ENCODE results near the gene GCK. TPM values are rescaled to one million over a fixed set of nuclear protein-coding genes. Genes with fewer than 3 reads are reported as not detected.
"Not testable (repeated sequence)": the region's sequence is repeated elsewhere in the genome, so short reads cannot be mapped to it uniquely, and the experiment has no call there.

The GCK gene
- total and polyA plus RNA-seq, 2 of the 13 experiments (the other 11 are each of a cell fraction or from before 2014, with no cell fraction given) = not detected

DNA sequence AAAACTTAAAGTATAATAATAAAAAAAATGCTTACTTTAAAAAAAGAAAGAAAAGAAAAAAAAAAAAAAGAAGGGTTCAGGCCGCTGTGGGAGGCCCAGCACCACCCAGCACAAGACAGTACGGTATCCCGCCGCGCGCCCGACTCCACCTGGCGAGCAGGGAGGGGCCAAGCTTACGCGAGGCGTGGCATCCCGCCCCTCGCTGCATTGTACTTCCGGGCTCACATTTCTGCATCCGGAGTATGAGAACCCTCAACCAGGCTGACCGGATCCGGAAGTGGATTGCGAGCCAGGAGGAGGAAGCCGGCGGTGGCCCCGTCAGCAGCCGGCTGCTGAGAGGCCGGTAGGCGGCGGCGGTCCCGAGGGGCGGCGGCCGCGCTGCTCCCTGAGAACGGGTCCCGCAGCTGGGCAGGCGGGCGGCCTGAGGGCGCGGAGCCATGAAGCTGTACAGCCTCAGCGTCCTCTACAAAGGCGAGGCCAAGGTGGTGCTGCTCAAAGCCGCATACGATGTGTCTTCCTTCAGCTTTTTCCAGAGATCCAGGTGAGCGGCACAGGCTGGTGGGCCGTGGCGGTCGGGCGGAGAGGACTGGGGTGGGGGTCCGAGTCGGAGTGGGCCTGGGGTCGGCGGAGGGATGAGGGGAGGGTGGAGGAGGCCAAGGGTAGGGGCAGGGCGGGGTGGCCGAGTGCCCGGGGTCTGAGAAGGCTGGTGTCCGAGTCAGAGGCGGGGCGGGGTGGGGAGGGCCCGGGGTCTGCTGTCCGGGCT, 11.6 kb upstream of the GCK start, which contains the start of gene YKT6 (continued):
- TF ChIP-seq ZNF83 (CRISPR knock-in tag; IDR thresholded peaks at IDR 0.05; ENCODE audit: borderline replicate concordance) (no peak), ZNF674 (CRISPR knock-in tag; IDR thresholded peaks at IDR 0.05; ENCODE audit: low read depth) (no peak)

DNA sequence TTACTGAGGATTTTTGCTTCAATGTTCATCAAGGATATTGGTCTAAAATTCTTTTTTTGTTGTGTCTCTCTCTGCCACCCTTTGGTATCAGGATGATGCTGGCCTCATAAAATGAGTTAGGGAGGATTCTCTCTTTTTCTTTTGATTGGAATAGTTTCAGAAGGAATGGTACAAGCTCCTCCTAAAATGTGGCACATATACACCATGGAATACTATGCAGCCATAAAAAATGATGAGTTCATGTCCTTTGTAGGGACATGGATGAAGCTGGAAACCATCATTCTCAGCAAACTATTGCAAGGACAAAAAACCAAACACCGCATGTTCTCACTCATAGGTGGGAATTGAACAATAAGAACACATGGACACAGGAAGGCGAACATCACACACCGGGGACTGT, 10.9 kb upstream of the GCK start:
- in situ Hi-C loops (cut with HindIII; ENCODE audit: extremely low pct_ligation_motif_present, low pct_unique_long_range_greater_than_20kb); CTCF ChIA-PET (ENCODE audit: low intra/inter-chr PET ratio, low total read pairs); H3K9ac ChIP-seq (ENCODE audit: insufficient read depth, low read depth, low read length); DNase-seq (ENCODE audit: low spot score); H3K4me2 ChIP-seq (ENCODE audit: low read depth, low read length); H3K4me1 ChIP-seq (ENCODE audit: insufficient read depth, low read length); H3K27ac ChIP-seq (ENCODE audit: extremely low read length, insufficient read depth, low read length); H3K4me3 ChIP-seq (replicated peaks in 1 of 3; ENCODE audit: insufficient read depth in 1 of 3, low read depth in 2 of 3, low read length in 3 of 3); H4K20me1 ChIP-seq (ENCODE audit: insufficient read depth, low read length); ATAC-seq; H2AFZ ChIP-seq (ENCODE audit: low read length); H3K9me3 ChIP-seq (ENCODE audit: low read length); BruUV-seq (replicated peaks); FAIRE-seq; intact Hi-C loops (cut with micrococcal nuclease; ENCODE audit: unreplicated experiment); H3K27me3 ChIP-seq (ENCODE audit: control insufficient read depth in 1 of 2, insufficient read depth in 2 of 2, low read length in 2 of 2): not testable (repeated sequence)
- H3K36me3 ChIP-seq (replicated peaks in 1 of 2; ENCODE audit: control insufficient read depth in 1 of 2, insufficient read depth in 2 of 2, low read length in 2 of 2) = peaks cover 7 to 13% of the 10 kb centered on the region in 2 experiments
- no CpG with 5 or more reads among the region's 3 CpGs for WGBS (ENCODE audit: low lambda C conversion rate)
- POLR2A ChIA-PET = interaction anchor here (1.0 to 1.4 kb wide), 3 partner anchors 19 to 133 kb away, joined by 4 to 7 read pairs (median 4); no protein-coding TSS in a partner anchor
- H3K79me2 ChIP-seq (ENCODE audit: insufficient read depth, low read length) = peaks cover 25% of the 10 kb centered on the region

DNA sequence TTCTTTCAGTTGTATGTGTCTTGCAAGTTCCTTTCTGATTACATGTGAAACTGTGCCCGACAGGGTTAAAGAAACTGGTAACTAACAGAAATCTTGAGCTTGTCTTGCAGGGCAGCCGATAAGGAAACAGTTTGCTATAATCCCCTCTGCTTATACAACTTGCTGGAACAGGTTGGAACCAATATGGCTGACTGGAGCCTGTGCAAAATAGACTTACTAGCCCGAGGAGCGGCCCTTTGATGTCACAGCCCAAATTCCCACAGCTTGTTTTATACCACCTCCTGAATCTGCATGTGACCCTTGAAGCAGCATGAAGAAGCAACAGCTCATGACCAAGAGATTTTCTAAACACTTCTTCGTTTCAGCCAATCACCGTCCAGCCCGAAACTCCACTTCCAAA, 8.2 kb upstream of the GCK start:
- H3K27me3 ChIP-seq (ENCODE audit: control insufficient read depth in 1 of 2, insufficient read depth in 2 of 2, low read length in 2 of 2) = peaks cover 0 to 6% of the 10 kb centered on the region in 2 experiments; a peak in 2 of 5 replicates
- no peak for TF ChIP-seq ZNF577 (CRISPR knock-in tag; IDR thresholded peaks at IDR 0.05; ENCODE audit: borderline replicate concordance, low read depth)
- no peak for TF ChIP-seq MAF1 (CRISPR knock-in tag; IDR thresholded peaks at IDR 0.05; ENCODE audit: borderline replicate concordance)
- TF ChIP-seq ZNF839 (CRISPR knock-in tag; IDR thresholded peaks at IDR 0.05; ENCODE audit: borderline replicate concordance) = no peak
- TF ChIP-seq ELF3 (CRISPR knock-in tag; IDR thresholded peaks at IDR 0.05) = no peak
- TF ChIP-seq, protein P1, sequence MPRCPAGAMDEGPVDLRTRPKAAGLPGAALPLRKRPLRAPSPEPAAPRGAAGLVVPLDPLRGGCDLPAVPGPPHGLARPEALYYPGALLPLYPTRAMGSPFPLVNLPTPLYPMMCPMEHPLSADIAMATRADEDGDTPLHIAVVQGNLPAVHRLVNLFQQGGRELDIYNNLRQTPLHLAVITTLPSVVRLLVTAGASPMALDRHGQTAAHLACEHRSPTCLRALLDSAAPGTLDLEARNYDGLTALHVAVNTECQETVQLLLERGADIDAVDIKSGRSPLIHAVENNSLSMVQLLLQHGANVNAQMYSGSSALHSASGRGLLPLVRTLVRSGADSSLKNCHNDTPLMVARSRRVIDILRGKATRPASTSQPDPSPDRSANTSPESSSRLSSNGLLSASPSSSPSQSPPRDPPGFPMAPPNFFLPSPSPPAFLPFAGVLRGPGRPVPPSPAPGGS (CRISPR knock-in tag; IDR thresholded peaks at IDR 0.05) = no peak
- peaks cover 12% of the 10 kb centered on the region for H3K79me2 ChIP-seq (ENCODE audit: insufficient read depth, low read length)
- no peaks in the 10 kb centered on the region for H4K20me1 ChIP-seq (ENCODE audit: insufficient read depth, low read length)
- CTCF ChIA-PET (ENCODE audit: low intra/inter-chr PET ratio, low total read pairs) = interaction anchor here (1.4 kb wide), 1 partner anchor 126 kb away, joined by 5 read pairs; no protein-coding TSS in a partner anchor
- H3K4me3 ChIP-seq (replicated peaks in 1 of 3; ENCODE audit: insufficient read depth in 1 of 3, low read depth in 2 of 3, low read length in 3 of 3) = no peak overlapping the region
- in situ Hi-C loops (cut with HindIII; ENCODE audit: extremely low pct_ligation_motif_present, low pct_unique_long_range_greater_than_20kb) (loop anchor here (5.0 kb wide), 1 partner anchor 75 kb away; the partner anchor contains the start of gene POLD2), intact Hi-C loops (cut with micrococcal nuclease; ENCODE audit: unreplicated experiment) (loop anchor here (10.0 kb wide), 1 partner anchor 63 kb away; no protein-coding TSS in a partner anchor)
- POLR2A ChIA-PET = no interaction called here
- BruUV-seq (replicated peaks) = no TSS peak
- FAIRE-seq = no peak
- H3K36me3 ChIP-seq (replicated peaks in 1 of 2; ENCODE audit: control insufficient read depth in 1 of 2, insufficient read depth in 2 of 2, low read length in 2 of 2) = no peaks in the 10 kb centered on the region
- H2AFZ ChIP-seq (ENCODE audit: low read length) = no peak overlapping the region
- peaks cover 5% of the 10 kb centered on the region for H3K4me1 ChIP-seq (ENCODE audit: insufficient read depth, low read length)
- ATAC-seq = no peak
- H3K4me2 ChIP-seq (ENCODE audit: low read depth, low read length) = no peak overlapping the region
- 29% methylated on average over 7 of the region's 7 CpGs for WGBS (ENCODE audit: low lambda C conversion rate)
- H3K9me3 ChIP-seq (ENCODE audit: low read length) = no peaks in the 10 kb centered on the region
- no peak overlapping the region for H3K27ac ChIP-seq (ENCODE audit: extremely low read length, insufficient read depth, low read length)
- no peak for DNase-seq (ENCODE audit: low spot score)
- no peak overlapping the region for H3K9ac ChIP-seq (ENCODE audit: insufficient read depth, low read depth, low read length)

Data from HepG2 (cell line).